Hepatocyte (in vitro differentiated cells): ENCODE data around the gene VPS8. TPM values are rescaled to one million over a fixed set of nuclear protein-coding genes. Genes with fewer than 3 reads are reported as not detected.

Source experiments
- DNase-seq: peaks from one replicate; pipeline ENCODE4 v3.0.0-alpha.2; 2016; ENCODE audit warnings: low spot score
- H2AFZ ChIP-seq: fragments of 200-600 bp; sonication (generic); 2 replicates; pipeline ENCODE4 v1.6.0; 2016; ENCODE audit warnings: antibody characterized with exemption, mild to moderate bottlenecking
- H3K27ac ChIP-seq: fragments of 200-600 bp; sonication (generic); 2 replicates; pipeline ENCODE4 v1.5.1; 2016; ENCODE audit warnings: mild to moderate bottlenecking
- H3K27me3 ChIP-seq: fragments of 200-600 bp; sonication (generic); 2 replicates; pipeline ENCODE4 v1.6.1; 2016
- H3K36me3 ChIP-seq: fragments of 200-600 bp; sonication (generic); replicated peaks from 2 replicates; pipeline ENCODE4 v1.5.1; 2016; ENCODE audit warnings: low read depth; ENCODE audit not compliant: insufficient read depth
- H3K4me1 ChIP-seq: fragments of 200-600 bp; sonication (generic); 2 replicates; pipeline ENCODE4 v1.5.1; 2016; ENCODE audit warnings: mild to moderate bottlenecking, moderate library complexity; ENCODE audit not compliant: insufficient read depth
- H3K4me2 ChIP-seq: fragments of 200-600 bp; sonication (generic); 2 replicates; pipeline ENCODE4 v1.6.0; 2016
- H3K4me3 ChIP-seq: fragments of 200-600 bp; sonication (generic); 2 replicates; pipeline ENCODE4 v1.5.1; 2016; ENCODE audit warnings: mild to moderate bottlenecking
- H3K79me2 ChIP-seq: fragments of 200-600 bp; sonication (generic); 2 replicates; pipeline ENCODE4 v1.6.0; 2017; ENCODE audit warnings: mild to moderate bottlenecking
- H3K9me2 ChIP-seq: fragments of 200-600 bp; sonication (generic); replicated peaks from 2 replicates; pipeline ENCODE4 v1.6.0; 2017; ENCODE audit warnings: mild to moderate bottlenecking; ENCODE audit not compliant: insufficient read depth
- H3K9me3 ChIP-seq: fragments of 200-600 bp; sonication (generic); 2 replicates; pipeline ENCODE4 v1.5.1; 2016; ENCODE audit warnings: low read depth, mild to moderate bottlenecking
- H4K20me1 ChIP-seq: fragments of 200-600 bp; sonication (generic); 2 replicates; pipeline ENCODE4 v1.6.0; 2016; ENCODE audit warnings: mild to moderate bottlenecking; ENCODE audit not compliant: insufficient read depth, poor library complexity, severe bottlenecking
- EZH2 ChIP-seq: fragments of 200-600 bp; sonication (generic); IDR thresholded peaks from 2 replicates; pipeline ENCODE4 v1.6.1; 2016; ENCODE audit warnings: antibody characterized with exemption, mild to moderate bottlenecking, borderline replicate concordance
- EZH2phosphoT487 ChIP-seq: fragments of 200-600 bp; sonication (generic); IDR thresholded peaks from one replicate; pipeline ENCODE4 v1.6.1; 2018; ENCODE audit warnings: antibody characterized with exemption, mild to moderate bottlenecking, low read depth, moderate library complexity; ENCODE audit not compliant: unreplicated experiment, severe bottlenecking
- WGBS: methylation state at CpG from one replicate; pipeline ENCODE4 v1.1.6; 2016; ENCODE audit warnings: low lambda C conversion rate; ENCODE audit errors: missing lambda C conversion rate; 5-methylcytosine and 5-hydroxymethylcytosine counted together
- polyA plus RNA-seq: library from polyadenylated mRNA; unstranded; fragments of >200 nt; fragmentation: Nextera tagmentation; extraction: Ambion mirVana; gene quantifications from 2 replicates; pipeline ENCODE4 v1.2.1, GENCODE V29; 2016
- total RNA-seq: library from RNA; depleted of rRNA; stranded (reverse); fragments of >200 nt; gene quantifications from 2 replicates; pipeline ENCODE4 v1.2.3, GENCODE V29; 2014
- TF ChIP-seq, protein P1 (sequence below): fragments of 200-600 bp; sonication (generic); IDR thresholded peaks from 2 replicates; pipeline ENCODE4 v1.5.1; 2016; ENCODE audit warnings: antibody characterized with exemption, mild to moderate bottlenecking; ENCODE audit not compliant: poor library complexity

Gene VPS8
- total and polyA plus RNA-seq, 2 experiments from 2014 or later, result 20.5 to 61.9 TPM

- H3K9me3 ChIP-seq, result no peaks in the 10 kb centered on the region
- H3K4me2 ChIP-seq, result no peak overlapping the region
- no peaks in the 10 kb centered on the region for H3K36me3 ChIP-seq
- no peaks in the 10 kb centered on the region for H3K9me2 ChIP-seq
- no peak overlapping the region for H3K27ac ChIP-seq
- no peak for TF ChIP-seq EZH2phosphoT487
- TF ChIP-seq, protein P1, sequence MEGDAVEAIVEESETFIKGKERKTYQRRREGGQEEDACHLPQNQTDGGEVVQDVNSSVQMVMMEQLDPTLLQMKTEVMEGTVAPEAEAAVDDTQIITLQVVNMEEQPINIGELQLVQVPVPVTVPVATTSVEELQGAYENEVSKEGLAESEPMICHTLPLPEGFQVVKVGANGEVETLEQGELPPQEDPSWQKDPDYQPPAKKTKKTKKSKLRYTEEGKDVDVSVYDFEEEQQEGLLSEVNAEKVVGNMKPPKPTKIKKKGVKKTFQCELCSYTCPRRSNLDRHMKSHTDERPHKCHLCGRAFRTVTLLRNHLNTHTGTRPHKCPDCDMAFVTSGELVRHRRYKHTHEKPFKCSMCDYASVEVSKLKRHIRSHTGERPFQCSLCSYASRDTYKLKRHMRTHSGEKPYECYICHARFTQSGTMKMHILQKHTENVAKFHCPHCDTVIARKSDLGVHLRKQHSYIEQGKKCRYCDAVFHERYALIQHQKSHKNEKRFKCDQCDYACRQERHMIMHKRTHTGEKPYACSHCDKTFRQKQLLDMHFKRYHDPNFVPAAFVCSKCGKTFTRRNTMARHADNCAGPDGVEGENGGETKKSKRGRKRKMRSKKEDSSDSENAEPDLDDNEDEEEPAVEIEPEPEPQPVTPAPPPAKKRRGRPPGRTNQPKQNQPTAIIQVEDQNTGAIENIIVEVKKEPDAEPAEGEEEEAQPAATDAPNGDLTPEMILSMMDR, result no peak
- TF ChIP-seq EZH2, result no peak
- DNase-seq, result no peak
- no peaks in the 10 kb centered on the region for H3K4me1 ChIP-seq
- H3K4me3 ChIP-seq, result no peak overlapping the region
- H3K27me3 ChIP-seq, result no peaks in the 10 kb centered on the region
- H2AFZ ChIP-seq, result no peak overlapping the region
- no peaks in the 10 kb centered on the region for H4K20me1 ChIP-seq
- 83% methylated on average over 4 of the region's 4 CpGs for WGBS
- H3K79me2 ChIP-seq, result no peaks in the 10 kb centered on the region
Observed at GRCh38 chr3:184937611-184938010, 125.6 kb downstream of the VPS8 start.

GRCh38 chr3:184941408-184941807 is 129.4 kb downstream of the VPS8 start:
- no peaks in the 10 kb centered on the region for H3K9me2 ChIP-seq
- DNase-seq, result no peak
- no peak overlapping the region for H3K4me2 ChIP-seq
- WGBS, result 96% methylated on average over 2 of the region's 2 CpGs
- no peaks in the 10 kb centered on the region for H4K20me1 ChIP-seq
- H3K27ac ChIP-seq, result no peak overlapping the region
- no peaks in the 10 kb centered on the region for H3K4me1 ChIP-seq
- no peak overlapping the region for H2AFZ ChIP-seq
- H3K9me3 ChIP-seq, result no peaks in the 10 kb centered on the region
- no peaks in the 10 kb centered on the region for H3K36me3 ChIP-seq
- H3K79me2 ChIP-seq, result no peaks in the 10 kb centered on the region
- no peak overlapping the region for H3K4me3 ChIP-seq
- TF ChIP-seq EZH2 (no peak), EZH2phosphoT487 (no peak)
- TF ChIP-seq, protein P1, result no peak
- H3K27me3 ChIP-seq, result no peaks in the 10 kb centered on the region

DNA sequence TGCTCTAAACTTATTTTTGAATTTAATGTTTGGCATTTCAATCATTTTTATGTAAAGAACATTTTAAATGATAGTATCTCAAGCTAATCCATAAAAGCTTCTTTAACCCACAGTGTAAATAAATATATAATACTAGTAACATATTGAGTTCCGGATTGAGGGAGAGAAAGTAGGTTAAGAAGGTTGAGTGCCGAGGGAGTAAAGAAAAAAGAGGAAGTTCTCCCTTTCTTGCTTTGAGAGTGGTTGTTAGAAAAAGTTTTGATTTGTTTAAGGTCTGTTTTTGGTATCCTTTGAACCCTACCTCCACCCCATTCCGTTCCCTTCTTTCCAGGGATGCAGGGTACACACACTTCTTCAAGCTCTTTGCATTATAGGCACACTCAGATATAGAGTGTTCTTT is 130.8 kb downstream of the VPS8 start:
- Histone ChIP-seq H3K27me3 (no peaks in the 10 kb centered on the region), H2AFZ (no peak overlapping the region), H3K36me3 (no peaks in the 10 kb centered on the region), H3K4me1 (no peaks in the 10 kb centered on the region), H4K20me1 (no peaks in the 10 kb centered on the region), H3K79me2 (no peaks in the 10 kb centered on the region), H3K9me3 (no peaks in the 10 kb centered on the region), H3K4me3 (no peak overlapping the region), H3K4me2 (no peak overlapping the region), H3K27ac (no peak overlapping the region), H3K9me2 (no peaks in the 10 kb centered on the region)
- 94% methylated on average over 3 of the region's 3 CpGs for WGBS
- TF ChIP-seq EZH2 (no peak), EZH2phosphoT487 (no peak)
- TF ChIP-seq, protein P1, result no peak
- no peak for DNase-seq

- H3K4me1 ChIP-seq, result no peaks in the 10 kb centered on the region
- H3K36me3 ChIP-seq, result no peaks in the 10 kb centered on the region
- H3K9me3 ChIP-seq, result no peaks in the 10 kb centered on the region
- H3K4me2 ChIP-seq, result no peak overlapping the region
- no peak for TF ChIP-seq EZH2phosphoT487
- TF ChIP-seq EZH2, result no peak
- TF ChIP-seq, protein P1, result no peak
- H3K9me2 ChIP-seq, result no peaks in the 10 kb centered on the region
- no peak overlapping the region for H3K4me3 ChIP-seq
- no peaks in the 10 kb centered on the region for H3K79me2 ChIP-seq
- H2AFZ ChIP-seq, result no peak overlapping the region
- no peak for DNase-seq
- 92% methylated on average over 3 of the region's 3 CpGs for WGBS
- H3K27me3 ChIP-seq, result no peaks in the 10 kb centered on the region
- no peaks in the 10 kb centered on the region for H4K20me1 ChIP-seq
- no peak overlapping the region for H3K27ac ChIP-seq
Observed at GRCh38 chr3:184944241-184944640, 132.3 kb downstream of the VPS8 start.
